ENCODE results near the gene RAX2. TPM values are rescaled to one million over a fixed set of nuclear protein-coding genes. Genes with fewer than 3 reads are reported as not detected.
"Not testable (repeated sequence)": the region's sequence is repeated elsewhere in the genome, so short reads cannot be mapped to it uniquely, and the experiment has no call there.

RAX2 gene
- not detected for total RNA-seq

GRCh38 chr19:3771906-3772455, at the start of gene RAX2:
TSS of gene RAX2 (minus strand) at chr19:3772228. CDS start at chr19:3771742, 486 bp downstream.
- Mint-ChIP-seq H3K27me3 (ENCODE audit: low read depth) (no peaks in the 10 kb centered on the region), H3K9me3 (ENCODE audit: insufficient read depth) (no peaks in the 10 kb centered on the region), H3K4me3 (no peak within 1 kb of the TSS), H3K4me1 (ENCODE audit: low read depth) (peaks cover 18% of the 10 kb centered on the region), H3K27ac (peak within 1 kb of the TSS; percentile 0), H3K36me3 (ENCODE audit: low read depth) (peaks cover 9% of the 10 kb centered on the region)
- POLR2A ChIA-PET = interaction anchor here (1.2 kb wide), 1 partner anchor 9 kb away, joined by 8 read pairs; the partner anchor contains the start of gene MRPL54
- no peak for DNase-seq
- ATAC-seq = no peak
- CTCF ChIA-PET = no interaction called here

- H3K27me3 Mint-ChIP-seq (ENCODE audit: low read depth) = no peaks in the 10 kb centered on the region
- H3K36me3 Mint-ChIP-seq (ENCODE audit: low read depth) = no peaks in the 10 kb centered on the region
- POLR2A ChIA-PET = interaction anchor here (2.5 kb wide), 1 partner anchor 9 kb away, joined by 7 read pairs; no protein-coding TSS in a partner anchor
- H3K4me3 Mint-ChIP-seq = no peak overlapping the region
- no peak overlapping the region for H3K27ac Mint-ChIP-seq
- DNase-seq (no peak), ATAC-seq (no peak)
- CTCF ChIA-PET = interaction anchor here (0.8 to 2.9 kb wide), 6 partner anchors 9 to 59 kb away, joined by 3 to 40 read pairs (median 10); partner anchors contain the start of genes APBA3 and MRPL54
- peaks cover 33% of the 10 kb centered on the region for H3K4me1 Mint-ChIP-seq (ENCODE audit: low read depth)
- no peaks in the 10 kb centered on the region for H3K9me3 Mint-ChIP-seq (ENCODE audit: insufficient read depth)
Measured at GRCh38 chr19:3821156-3821555, 49.1 kb upstream of the RAX2 start.

- no peaks in the 10 kb centered on the region for H3K36me3 Mint-ChIP-seq (ENCODE audit: low read depth)
- no peaks in the 10 kb centered on the region for H3K27me3 Mint-ChIP-seq (ENCODE audit: low read depth)
- no peak for DNase-seq
- no peak for ATAC-seq
- peaks cover 35% of the 10 kb centered on the region for H3K4me1 Mint-ChIP-seq (ENCODE audit: low read depth)
- CTCF ChIA-PET = interaction anchor here (2.6 kb wide), 1 partner anchor 58 kb away, joined by 17 read pairs; the partner anchor contains the start of genes APBA3 and MRPL54
- POLR2A ChIA-PET = no interaction called here
- H3K4me3 Mint-ChIP-seq = no peak overlapping the region
- no peaks in the 10 kb centered on the region for H3K9me3 Mint-ChIP-seq (ENCODE audit: insufficient read depth)
- H3K27ac Mint-ChIP-seq = no peak overlapping the region
Measured at GRCh38 chr19:3819989-3820388, 48.0 kb upstream of the RAX2 start.

GRCh38 chr19:3818918-3819317, 46.9 kb upstream of the RAX2 start:
- Mint-ChIP-seq H3K4me1 (ENCODE audit: low read depth) (peaks cover 46% of the 10 kb centered on the region), H3K36me3 (ENCODE audit: low read depth) (peaks cover 4% of the 10 kb centered on the region), H3K27ac (no peak overlapping the region), H3K27me3 (ENCODE audit: low read depth) (no peaks in the 10 kb centered on the region), H3K9me3 (ENCODE audit: insufficient read depth) (peaks cover 6% of the 10 kb centered on the region), H3K4me3 (no peak overlapping the region)
- POLR2A ChIA-PET = interaction anchor here (1.6 kb wide), 1 partner anchor 57 kb away, joined by 5 read pairs; the partner anchor contains the start of gene MRPL54
- CTCF ChIA-PET = interaction anchor here (0.9 to 2.6 kb wide), 4 partner anchors 23 to 334 kb away, joined by 3 to 17 read pairs (median 4); partner anchors contain the start of genes APBA3 and MRPL54
- no peak for ATAC-seq
- no peak for DNase-seq

GRCh38 chr19:3818466-3818865, 46.4 kb upstream of the RAX2 start:
- POLR2A ChIA-PET = interaction anchor here (1.6 kb wide), 1 partner anchor 56 kb away, joined by 5 read pairs; the partner anchor contains the start of gene MRPL54
- H3K4me1 Mint-ChIP-seq (ENCODE audit: low read depth) = peaks cover 50% of the 10 kb centered on the region
- H3K9me3 Mint-ChIP-seq (ENCODE audit: insufficient read depth) = peaks cover 7% of the 10 kb centered on the region
- no peak overlapping the region for H3K27ac Mint-ChIP-seq
- H3K4me3 Mint-ChIP-seq = no peak overlapping the region
- peaks cover 4% of the 10 kb centered on the region for H3K36me3 Mint-ChIP-seq (ENCODE audit: low read depth)
- H3K27me3 Mint-ChIP-seq (ENCODE audit: low read depth) = no peaks in the 10 kb centered on the region
- DNase-seq (no peak), ATAC-seq (no peak)
- CTCF ChIA-PET = interaction anchor here (0.9 to 2.6 kb wide), 4 partner anchors 22 to 333 kb away, joined by 3 to 17 read pairs (median 4); partner anchors contain the start of genes APBA3 and MRPL54

- peaks cover 4% of the 10 kb centered on the region for H3K36me3 Mint-ChIP-seq (ENCODE audit: low read depth)
- peak overlapping the region; percentile 25 for H3K27ac Mint-ChIP-seq
- no peak for ATAC-seq
- ChIA-PET POLR2A (interaction anchor here (1.6 kb wide), 1 partner anchor 55 kb away, joined by 5 read pairs; the partner anchor contains the start of gene MRPL54), CTCF (interaction anchor here (1.4 to 2.6 kb wide), 2 partner anchors 21 to 55 kb away, joined by 5 to 17 read pairs; partner anchors contain the start of genes APBA3 and MRPL54)
- peaks cover 57% of the 10 kb centered on the region for H3K4me1 Mint-ChIP-seq (ENCODE audit: low read depth)
- H3K27me3 Mint-ChIP-seq (ENCODE audit: low read depth) = no peaks in the 10 kb centered on the region
- no peak for DNase-seq
- H3K9me3 Mint-ChIP-seq (ENCODE audit: insufficient read depth) = peaks cover 7% of the 10 kb centered on the region
- H3K4me3 Mint-ChIP-seq = no peak overlapping the region
Measured at GRCh38 chr19:3817761-3818160, 45.7 kb upstream of the RAX2 start.

- CTCF ChIA-PET = no interaction called here
- ATAC-seq (no peak), DNase-seq (no peak)
- Mint-ChIP-seq H3K27me3 (ENCODE audit: low read depth) (no peaks in the 10 kb centered on the region), H3K36me3 (ENCODE audit: low read depth) (peaks cover 4% of the 10 kb centered on the region), H3K27ac (no peak overlapping the region), H3K4me1 (ENCODE audit: low read depth) (peaks cover 59% of the 10 kb centered on the region), H3K4me3 (no peak overlapping the region), H3K9me3 (ENCODE audit: insufficient read depth) (peaks cover 7% of the 10 kb centered on the region)
- POLR2A ChIA-PET = interaction anchor here (0.7 kb wide), 1 partner anchor 22 kb away, joined by 4 read pairs; no protein-coding TSS in a partner anchor
Measured at GRCh38 chr19:3816566-3817218, 44.7 kb upstream of the RAX2 start.

GRCh38 chr19:3816148-3816547, 44.1 kb upstream of the RAX2 start:
- H3K4me1 Mint-ChIP-seq (ENCODE audit: low read depth) = peaks cover 59% of the 10 kb centered on the region
- POLR2A ChIA-PET = interaction anchor here (0.7 kb wide), 1 partner anchor 22 kb away, joined by 4 read pairs; no protein-coding TSS in a partner anchor
- H3K4me3 Mint-ChIP-seq; H3K27ac Mint-ChIP-seq; H3K36me3 Mint-ChIP-seq (ENCODE audit: low read depth); H3K9me3 Mint-ChIP-seq (ENCODE audit: insufficient read depth); DNase-seq; CTCF ChIA-PET; H3K27me3 Mint-ChIP-seq (ENCODE audit: low read depth); ATAC-seq: not testable (repeated sequence)

GRCh38 chr19:3814648-3815047, 42.6 kb upstream of the RAX2 start:
- POLR2A ChIA-PET = no interaction called here
- DNase-seq (no peak), ATAC-seq (no peak)
- Mint-ChIP-seq H3K9me3 (ENCODE audit: insufficient read depth) (peaks cover 7% of the 10 kb centered on the region), H3K4me3 (no peak overlapping the region), H3K27me3 (ENCODE audit: low read depth) (no peaks in the 10 kb centered on the region), H3K4me1 (ENCODE audit: low read depth) (peaks cover 64% of the 10 kb centered on the region), H3K36me3 (ENCODE audit: low read depth) (peaks cover 4% of the 10 kb centered on the region), H3K27ac (peak overlapping the region; percentile 98)
- CTCF ChIA-PET = no interaction called here

- Mint-ChIP-seq H3K36me3 (ENCODE audit: low read depth) (peaks cover 4% of the 10 kb centered on the region), H3K27ac (peak overlapping the region; percentile 98), H3K27me3 (ENCODE audit: low read depth) (no peaks in the 10 kb centered on the region), H3K4me1 (ENCODE audit: low read depth) (peaks cover 62% of the 10 kb centered on the region), H3K4me3 (peak overlapping the region; percentile 31), H3K9me3 (ENCODE audit: insufficient read depth) (peaks cover 7% of the 10 kb centered on the region)
- ChIA-PET CTCF (interaction anchor here (1.1 to 2.7 kb wide), 3 partner anchors 8 to 51 kb away, joined by 3 to 26 read pairs (median 21); partner anchors contain the start of gene MRPL54), POLR2A (interaction anchor here (1.9 kb wide), 1 partner anchor 8 kb away, joined by 7 read pairs; no protein-coding TSS in a partner anchor)
- DNase-seq (no peak), ATAC-seq (no peak)
Measured at GRCh38 chr19:3813473-3814392, 41.7 kb upstream of the RAX2 start.

- H3K36me3 Mint-ChIP-seq (ENCODE audit: low read depth) = peaks cover 4% of the 10 kb centered on the region
- CTCF ChIA-PET = no interaction called here
- H3K9me3 Mint-ChIP-seq (ENCODE audit: insufficient read depth) = peaks cover 7% of the 10 kb centered on the region
- peak overlapping the region; percentile 43 for H3K27ac Mint-ChIP-seq
- no peak overlapping the region for H3K4me3 Mint-ChIP-seq
- no peak for ATAC-seq
- H3K4me1 Mint-ChIP-seq (ENCODE audit: low read depth) = peaks cover 61% of the 10 kb centered on the region
- POLR2A ChIA-PET = interaction anchor here (1.3 kb wide), 1 partner anchor 48 kb away, joined by 6 read pairs; the partner anchor contains the start of gene MRPL54
- no peak for DNase-seq
- no peaks in the 10 kb centered on the region for H3K27me3 Mint-ChIP-seq (ENCODE audit: low read depth)
Measured at GRCh38 chr19:3810708-3811355, 38.8 kb upstream of the RAX2 start.

Measured in activated CD8-positive, alpha-beta T cell treated with anti-CD3 and anti-CD28 coated beads, Interleukin-2, amount 10 ng/mL, durations not matched to agents 7 days and 5 days (primary cell).